Stomach (tissue), 4 donors: ENCODE results near the gene PTH2R.

Experiments
- CTCF ChIP-seq, 7 experiments: fragments of 450-650 bp in 4 of 7; fragments of 200-600 bp in 3 of 7; sonication (generic) in 3 of 7; IDR thresholded peaks; one replicate each; pipeline ENCODE4 v1.5.1; 2016 to 2019; ENCODE audit warnings: antibody characterized with exemption in 7 of 7, control low read depth in 2 of 7, mild to moderate bottlenecking in 1 of 7
- POLR2A ChIP-seq, 4 donors: fragments of 450-650 bp; IDR thresholded peaks; one replicate each; pipeline ENCODE4 v1.6.1; 2016; ENCODE audit warnings: antibody characterized with exemption in 4 of 4, control low read depth in 2 of 4, mild to moderate bottlenecking in 1 of 4, moderate library complexity in 1 of 4
- POLR2AphosphoS5 ChIP-seq, 3 donors: sonication (generic); formaldehyde crosslinking; IDR thresholded peaks; one replicate each; pipeline ENCODE4 v1.6.1; 2016; ENCODE audit warnings: antibody characterized with exemption in 3 of 3

GRCh38 chr2:208491641-208492040, 85.0 kb downstream of the PTH2R start:
- TF ChIP-seq POLR2A (IDR thresholded peaks at IDR 0.05) (no peak), CTCF (IDR thresholded peaks at IDR 0.05) (no peak), POLR2AphosphoS5 (IDR thresholded peaks at IDR 0.05) (no peak)
